HG03108 (cell line): Measurements from ENCODE around the gene GDF3.
"Not testable (repeated sequence)": the region's sequence is repeated elsewhere in the genome, so short reads cannot be mapped to it uniquely, and the experiment has no call there.

Source experiments
- ATAC-seq: cut with Tn5 transposase; IDR thresholded peaks from one replicate; pipeline ENCODE4 v1.9.1; 2021; ENCODE audit warnings: moderate library complexity; ENCODE audit not compliant: unreplicated experiment

Gene GDF3

GRCh38 chr12:7695566-7696197 is at the start of gene GDF3:
Gene GDF3 (minus strand): TSS chr12:7695775. CDS start chr12:7695728, 47 bp downstream.
- no peak for ATAC-seq

GRCh38 chr12:7732993-7733392 is 37.4 kb upstream of the GDF3 start:
- no peak for ATAC-seq

GRCh38 chr12:7731486-7731885 is 35.9 kb upstream of the GDF3 start:
- no peak for ATAC-seq

GRCh38 chr12:7730984-7731383 is 35.4 kb upstream of the GDF3 start:
- not testable (repeated sequence) for ATAC-seq

GRCh38 chr12:7729746-7730145 is 34.2 kb upstream of the GDF3 start:
- ATAC-seq: no peak

GRCh38 chr12:7723926-7724325 is 28.4 kb upstream of the GDF3 start:
- ATAC-seq: no peak

- no peak for ATAC-seq
These were observed 24.6 kb upstream of the GDF3 start for GRCh38 chr12:7719946-7720730.

- no peak for ATAC-seq
These were observed 20.8 kb upstream of the GDF3 start for GRCh38 chr12:7716381-7716780.

GRCh38 chr12:7712841-7713442 is 17.4 kb upstream of the GDF3 start:
- no peak for ATAC-seq

- ATAC-seq: no peak
These were observed 15.6 kb upstream of the GDF3 start, which contains the start of gene DPPA3 for GRCh38 chr12:7711133-7711532. Gene DPPA3 (plus strand): TSS chr12:7711433. CDS start chr12:7711571, 138 bp downstream.

- no peak for ATAC-seq
These were observed 14.5 kb upstream of the GDF3 start for GRCh38 chr12:7709969-7710675.

GRCh38 chr12:7705846-7706245 is 10.3 kb upstream of the GDF3 start:
- no peak for ATAC-seq

GRCh38 chr12:7695237-7695560 is 376 bp downstream of the GDF3 start:
- ATAC-seq: no peak

GRCh38 chr12:7694556-7695236 is 879 bp downstream of the GDF3 start:
- ATAC-seq: no peak

- no peak for ATAC-seq
These were observed 1.8 kb downstream of the GDF3 start for GRCh38 chr12:7693793-7694192.

- ATAC-seq: no peak
These were observed 14.0 kb downstream of the GDF3 start for GRCh38 chr12:7681535-7681934.

- ATAC-seq: no peak
These were observed 16.1 kb downstream of the GDF3 start for GRCh38 chr12:7679251-7680045.

- ATAC-seq: no peak
These were observed 16.8 kb downstream of the GDF3 start for GRCh38 chr12:7678744-7679143.

GRCh38 chr12:7677432-7677888 is 18.1 kb downstream of the GDF3 start:
- ATAC-seq: not testable (repeated sequence)

- not testable (repeated sequence) for ATAC-seq
These were observed 20.1 kb downstream of the GDF3 start for GRCh38 chr12:7675455-7675854.
